GM19351 (cell line): ENCODE results near the gene PDZD8.

Source experiments
- ATAC-seq: cut with Tn5 transposase; IDR thresholded peaks from one replicate; pipeline ENCODE4 v1.9.1; 2021; ENCODE audit warnings: mild to moderate bottlenecking, moderate library complexity; ENCODE audit not compliant: unreplicated experiment

Gene PDZD8

GRCh38 chr10:117391436-117392205, 16.4 kb upstream of the PDZD8 start:
- ATAC-seq, result no peak

GRCh38 chr10:117390420-117390819, 15.2 kb upstream of the PDZD8 start:
- ATAC-seq, result no peak

- ATAC-seq, result no peak
Measured at GRCh38 chr10:117386805-117387204, 11.6 kb upstream of the PDZD8 start.

GRCh38 chr10:117382861-117383260, 7.6 kb upstream of the PDZD8 start:
- no peak for ATAC-seq

- ATAC-seq, result peak; percentile 27
Measured at GRCh38 chr10:117374506-117375359, 507 bp downstream of the PDZD8 start.

GRCh38 chr10:117373823-117374505, 1.3 kb downstream of the PDZD8 start:
- peak; percentile 25 for ATAC-seq

- no peak for ATAC-seq
Measured at GRCh38 chr10:117370205-117370604, 5.0 kb downstream of the PDZD8 start.

- no peak for ATAC-seq
Measured at GRCh38 chr10:117367718-117368117, 7.5 kb downstream of the PDZD8 start.

- ATAC-seq, result no peak
Measured at GRCh38 chr10:117366741-117367140, 8.5 kb downstream of the PDZD8 start.

GRCh38 chr10:117365612-117366011, 9.6 kb downstream of the PDZD8 start:
- no peak for ATAC-seq

- ATAC-seq, result no peak
Measured at GRCh38 chr10:117364110-117364960, 10.9 kb downstream of the PDZD8 start.

GRCh38 chr10:117363028-117363427, 12.2 kb downstream of the PDZD8 start:
- peak; percentile 53 for ATAC-seq

- ATAC-seq, result no peak
Measured at GRCh38 chr10:117362313-117362712, 12.9 kb downstream of the PDZD8 start.

GRCh38 chr10:117360994-117361667, 14.1 kb downstream of the PDZD8 start:
- peak; percentile 42 for ATAC-seq

- ATAC-seq, result no peak
Measured at GRCh38 chr10:117360016-117360415, 15.2 kb downstream of the PDZD8 start.

GRCh38 chr10:117355072-117355471, 20.2 kb downstream of the PDZD8 start:
- ATAC-seq, result no peak

- no peak for ATAC-seq
Measured at GRCh38 chr10:117353684-117354083, 21.6 kb downstream of the PDZD8 start.

GRCh38 chr10:117352724-117353123, 22.5 kb downstream of the PDZD8 start:
- no peak for ATAC-seq

GRCh38 chr10:117351996-117352395, 23.2 kb downstream of the PDZD8 start:
- no peak for ATAC-seq

GRCh38 chr10:117351558-117351957, 23.7 kb downstream of the PDZD8 start:
- ATAC-seq, result no peak
